K562 (cell line): Measurements from ENCODE around the gene UBXN10. TPM values are rescaled to one million over a fixed set of nuclear protein-coding genes. Genes with fewer than 3 reads are reported as not detected.

Experiments
- ETV1 ChIP-seq: fragments of 450-650 bp; conservative IDR thresholded peaks from 2 replicates; pipeline ENCODE4 v1.6.1; 2016; ENCODE audit warnings: missing genetic modification characterization, control low read depth, low read depth, missing compliant biosample characterization
- HDAC2 ChIP-seq: fragments of 450-650 bp; IDR thresholded peaks from 2 replicates; pipeline ENCODE4 v1.6.1; 2016; ENCODE audit warnings: mild to moderate bottlenecking
- KLF10 ChIP-seq: fragments of 250-450 bp; sonication (Bioruptor Pico); IDR thresholded peaks from 2 replicates; pipeline ENCODE4 v1.6.1; 2021; ENCODE audit warnings: matching md5 sums
- MGA ChIP-seq: fragments of 450-650 bp; IDR thresholded peaks from 2 replicates; pipeline ENCODE4 v1.6.1; 2016; ENCODE audit warnings: mild to moderate bottlenecking, moderate library complexity
- RAD21 ChIP-seq, 2 experiments: fragments of 250-450 bp in 1 of 2; fragments of 450-650 bp in 1 of 2; sonication (Bioruptor Pico) in 1 of 2; formaldehyde crosslinking in 1 of 2; IDR thresholded peaks in 1 of 2; conservative IDR thresholded peaks in 1 of 2; 2 replicates each; pipeline versions ENCODE4 v1.4.0 to v1.8.0; 2020 to 2022; ENCODE audit warnings: mild to moderate bottlenecking in 2 of 2, moderate library complexity in 1 of 2
- SIRT6 ChIP-seq: IDR thresholded peaks from one replicate; pipeline ENCODE4 v1.6.1; 2012; ENCODE audit warnings: low read depth, mild to moderate bottlenecking, control low read depth, inconsistent platforms, low read length, moderate library complexity
- SREBF2 ChIP-seq: sonication (generic); formaldehyde crosslinking; IDR thresholded peaks from 2 replicates; pipeline ENCODE4 v1.4.0; 2020; ENCODE audit warnings: mild to moderate bottlenecking, missing genetic modification reagents
- TAF1 ChIP-seq: IDR thresholded peaks from 2 replicates; pipeline ENCODE4 v1.6.1; 2011; ENCODE audit warnings: mild to moderate bottlenecking, low read length, moderate library complexity; ENCODE audit not compliant: insufficient read depth, control insufficient read depth, severe bottlenecking; ENCODE audit errors: extremely low read depth
- TFE3 ChIP-seq: fragments of 450-650 bp; formaldehyde crosslinking; IDR thresholded peaks from 2 replicates; pipeline ENCODE4 v1.4.0; 2020; ENCODE audit warnings: mild to moderate bottlenecking, mixed read lengths
- UBTF ChIP-seq, 2 experiments: IDR thresholded peaks; 2 replicates each; pipeline ENCODE4 v1.6.1; 2012; ENCODE audit warnings: improper control_type of control experiment in 2 of 2, low read depth in 2 of 2, low read length in 2 of 2, borderline replicate concordance in 1 of 2
- ZNF41 ChIP-seq: fragments of 250-450 bp; sonication (Bioruptor Pico); conservative IDR thresholded peaks from 2 replicates; pipeline ENCODE4 v1.4.0; 2020; ENCODE audit warnings: mild to moderate bottlenecking
- polyA plus RNA-seq, 8 experiments: library from polyadenylated mRNA; depleted of rRNA in 4 of 8; stranded (reverse) in 5 of 8; unstranded in 3 of 8; fragments of >200 nt; fragmentation: Nextera tagmentation in 2 of 8; fragmentation: Illumina TruSeq in 1 of 8; extraction: Ambion mirVana in 2 of 8; extraction: Trizol in 1 of 8; gene quantifications; 2 replicates each; pipeline versions ENCODE4 v1.2.1 to v1.2.3, GENCODE V29; 2011 to 2014; ENCODE audit warnings: inconsistent platforms in 1 of 8, missing spikeins in 1 of 8
- total RNA-seq, 7 experiments: library from RNA; depleted of rRNA in 6 of 7; stranded (reverse); fragments of >200 nt in 6 of 7; fragmentation: Illumina TruSeq in 2 of 7; extraction: Trizol in 2 of 7; gene quantifications; 2 replicates each; pipeline versions ENCODE4 v1.2.1 to v1.2.3, GENCODE V29; 2011 to 2021; ENCODE audit warnings: low replicate concordance in 1 of 7
- TF ChIP-seq, protein P1 (sequence below): fragments of 250-450 bp; sonication (Bioruptor Pico); IDR thresholded peaks from 2 replicates; pipeline ENCODE4 v1.9.0; 2021; ENCODE audit warnings: mild to moderate bottlenecking

The UBXN10 gene
- total and polyA plus RNA-seq, 9 of the 15 experiments (the other 6 are each of a cell fraction or from before 2014, with no cell fraction given) = 10.7 to 17.7 (median 13.6) TPM

- TF ChIP-seq MGA (no peak), UBTF (IDR thresholded peaks at IDR 0.05; ENCODE audit: borderline replicate concordance in 1 of 2, low read depth in 2 of 2, low read length in 2 of 2) (no peak), ETV1 (tag) (no peak), HDAC2 (no peak), KLF10 (CRISPR knock-in tag) (no peak), SREBF2 (no peak), TAF1 (no peak), SIRT6 (no peak), TFE3 (CRISPR knock-in tag) (no peak), ZNF41 (CRISPR knock-in tag) (no peak), RAD21 (CRISPR knock-in tag; conservative IDR thresholded peaks at IDR 0.05 in 1 of 2, IDR thresholded peaks at IDR 0.05 in 1 of 2) (no peak)
- TF ChIP-seq, protein P1, sequence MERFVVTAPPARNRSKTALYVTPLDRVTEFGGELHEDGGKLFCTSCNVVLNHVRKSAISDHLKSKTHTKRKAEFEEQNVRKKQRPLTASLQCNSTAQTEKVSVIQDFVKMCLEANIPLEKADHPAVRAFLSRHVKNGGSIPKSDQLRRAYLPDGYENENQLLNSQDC = no peak
These were observed 41.8 kb downstream of the UBXN10 start (continued) for GRCh38 chr1:20227704-20228103.
